GM18520 (cell line): ENCODE measurements around the gene PID1.
"Not testable (repeated sequence)": the region's sequence is repeated elsewhere in the genome, so short reads cannot be mapped to it uniquely, and the experiment has no call there.

ENCODE experiments used
- ATAC-seq: cut with Tn5 transposase; IDR thresholded peaks from one replicate; pipeline ENCODE4 v1.9.1; 2021; ENCODE audit not compliant: unreplicated experiment

PID1 gene

DNA sequence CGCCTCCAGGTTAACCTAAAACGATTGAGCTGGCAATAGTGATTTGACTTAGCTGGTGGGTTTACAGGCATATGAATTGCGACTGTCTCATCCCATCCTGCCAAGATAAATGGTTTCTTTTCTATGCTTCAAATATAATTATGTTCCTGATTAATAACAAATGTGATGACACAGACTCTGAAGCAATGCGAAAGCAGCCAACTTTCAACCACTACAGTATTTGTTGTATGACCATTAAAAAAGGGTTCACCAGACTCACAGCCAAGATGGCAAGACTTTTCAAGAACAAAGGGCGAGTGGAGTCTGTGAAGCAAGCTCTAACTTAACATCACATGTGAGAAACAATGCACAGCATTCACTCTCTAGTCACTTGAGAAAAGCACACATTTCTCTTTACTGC, 186.6 kb downstream of the PID1 start:
- no peak for ATAC-seq

DNA sequence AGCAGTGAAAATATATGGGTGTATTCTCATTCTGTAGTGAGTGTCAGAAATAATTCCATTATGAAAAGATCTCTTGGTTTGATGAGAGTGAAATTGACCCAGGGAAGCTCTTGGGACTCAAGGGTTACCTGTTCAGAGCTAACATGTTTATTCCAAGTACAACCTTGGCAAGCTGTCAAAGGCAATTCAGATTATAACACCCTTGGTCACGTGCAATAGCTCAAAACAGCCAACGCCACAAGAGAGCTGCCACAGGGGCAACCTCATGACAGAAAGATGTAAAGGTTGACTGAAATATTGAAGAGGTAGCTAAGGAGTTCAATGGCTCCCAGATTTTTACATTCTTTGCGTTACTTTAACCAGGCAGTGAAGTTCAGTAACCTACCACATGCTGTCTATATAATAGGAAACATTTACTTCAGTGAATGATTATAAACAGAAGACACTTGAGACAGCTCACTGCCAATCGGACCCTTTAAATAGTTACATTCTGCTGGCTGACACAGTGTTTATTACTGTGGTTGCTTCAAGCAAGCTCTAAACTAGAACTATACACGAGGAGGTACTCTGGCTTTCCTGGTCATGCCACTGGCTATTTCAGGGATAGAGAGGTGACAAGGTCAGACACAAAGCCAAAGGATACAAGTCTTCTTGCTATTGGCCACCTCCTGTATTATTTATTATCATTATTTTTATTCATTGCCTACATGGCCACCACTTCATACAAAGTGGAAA, 187.3 kb downstream of the PID1 start:
- ATAC-seq = no peak

DNA sequence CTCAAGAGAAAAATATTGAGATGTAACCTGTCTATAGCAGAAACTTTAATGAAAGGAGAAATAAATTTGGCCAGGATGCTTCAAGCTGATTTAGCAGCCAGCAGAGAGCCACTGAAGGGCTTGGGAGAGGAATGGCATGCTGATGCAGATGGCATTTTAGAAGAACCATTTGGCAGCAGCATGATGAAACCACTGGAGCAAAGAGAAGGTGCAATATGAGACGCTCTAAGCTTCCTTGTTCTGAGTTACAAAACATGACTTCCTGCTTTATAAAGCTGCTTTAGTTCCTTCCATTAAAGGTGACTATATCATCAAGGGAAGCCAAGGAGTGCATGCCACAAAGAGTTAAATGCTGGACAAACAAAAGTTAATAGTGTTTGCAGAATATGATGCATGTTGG, 189.7 kb downstream of the PID1 start:
- ATAC-seq = no peak

DNA sequence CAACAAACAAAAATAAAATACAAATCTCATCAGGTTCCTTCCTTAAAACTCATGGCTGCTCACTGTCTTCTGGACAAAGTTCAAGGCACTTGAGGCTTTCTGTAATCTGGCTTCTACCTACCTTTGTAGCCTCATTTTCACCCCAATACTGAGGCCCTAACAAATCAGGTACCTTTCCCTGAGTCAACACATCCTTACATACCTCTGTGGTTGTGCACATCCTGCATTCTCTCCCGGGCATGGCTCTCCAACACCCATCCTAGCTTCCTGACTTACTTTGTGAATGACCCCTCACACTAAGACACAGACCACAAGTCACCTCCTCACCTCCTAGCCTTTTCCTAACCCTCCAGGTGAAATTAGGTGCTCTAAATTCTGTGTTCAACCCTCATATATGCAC, 190.9 kb downstream of the PID1 start:
- ATAC-seq = no peak

DNA sequence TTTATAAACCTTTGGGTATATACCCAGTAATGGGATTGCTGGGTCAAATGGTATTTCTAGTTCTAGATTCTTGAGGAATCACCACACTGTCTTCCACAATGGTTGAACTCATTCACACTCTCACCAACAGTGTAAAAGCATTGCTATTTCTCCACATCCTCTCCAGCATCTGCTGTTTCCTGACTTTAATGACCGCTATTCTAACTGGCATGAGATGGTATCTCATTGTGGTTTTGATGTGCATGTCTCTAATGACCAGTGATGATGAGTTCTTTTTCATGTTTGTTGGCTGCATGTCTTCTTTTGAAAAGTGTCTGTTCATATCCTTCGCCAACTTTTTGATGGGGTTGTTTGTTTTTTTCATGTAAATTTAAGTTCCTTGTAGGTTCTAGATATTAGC, 194.2 kb downstream of the PID1 start:
- not testable (repeated sequence) for ATAC-seq

DNA sequence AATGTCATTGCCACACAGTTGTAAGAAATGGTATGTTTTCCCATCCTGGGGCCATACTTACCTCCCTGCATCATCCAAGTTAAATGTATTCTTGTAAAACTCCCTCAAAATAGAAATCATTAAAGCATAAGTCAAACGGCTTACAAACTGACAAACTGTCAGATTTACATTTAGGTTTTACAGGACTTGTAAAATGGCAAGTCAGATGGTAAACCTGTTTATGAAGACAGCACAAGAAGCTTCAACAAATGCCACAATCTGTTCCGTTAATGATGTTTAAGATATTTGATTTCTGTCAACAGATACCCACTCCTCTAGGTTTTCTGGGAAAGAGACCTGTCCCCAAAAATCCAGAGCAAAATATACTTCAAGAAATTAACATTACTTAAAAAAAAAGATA, 197.2 kb downstream of the PID1 start:
- ATAC-seq = no peak

DNA sequence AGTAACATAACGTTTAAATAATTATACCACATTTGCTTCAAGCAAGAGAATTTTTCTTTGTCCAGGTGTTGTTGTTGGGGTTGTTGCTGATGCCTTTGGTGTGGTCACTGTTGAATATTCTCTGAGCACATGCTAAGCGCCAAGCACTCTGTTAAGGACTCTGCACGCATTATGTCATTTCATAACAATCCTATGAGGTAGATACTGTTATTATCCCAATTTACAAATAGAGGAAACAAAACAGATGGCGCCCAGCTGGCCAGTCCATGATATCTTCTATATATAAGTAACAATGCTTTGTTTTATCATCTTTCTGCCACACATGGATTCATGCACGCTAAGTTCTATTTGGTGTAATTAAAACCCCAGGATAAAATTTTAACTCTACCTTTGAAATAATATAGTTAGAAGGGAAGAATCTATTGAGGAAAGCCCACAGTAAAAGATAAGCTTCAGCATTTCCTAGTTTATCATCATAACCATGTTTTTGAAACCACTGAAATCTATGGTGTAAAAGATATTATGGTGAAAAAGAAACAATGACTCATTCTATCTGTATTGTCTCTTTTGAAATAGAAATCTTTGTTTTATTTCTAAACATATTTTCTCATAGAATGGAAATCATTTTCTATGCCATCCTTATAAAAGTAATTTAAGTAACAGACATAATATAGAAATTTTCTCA, 199.7 kb downstream of the PID1 start:
- no peak for ATAC-seq

DNA sequence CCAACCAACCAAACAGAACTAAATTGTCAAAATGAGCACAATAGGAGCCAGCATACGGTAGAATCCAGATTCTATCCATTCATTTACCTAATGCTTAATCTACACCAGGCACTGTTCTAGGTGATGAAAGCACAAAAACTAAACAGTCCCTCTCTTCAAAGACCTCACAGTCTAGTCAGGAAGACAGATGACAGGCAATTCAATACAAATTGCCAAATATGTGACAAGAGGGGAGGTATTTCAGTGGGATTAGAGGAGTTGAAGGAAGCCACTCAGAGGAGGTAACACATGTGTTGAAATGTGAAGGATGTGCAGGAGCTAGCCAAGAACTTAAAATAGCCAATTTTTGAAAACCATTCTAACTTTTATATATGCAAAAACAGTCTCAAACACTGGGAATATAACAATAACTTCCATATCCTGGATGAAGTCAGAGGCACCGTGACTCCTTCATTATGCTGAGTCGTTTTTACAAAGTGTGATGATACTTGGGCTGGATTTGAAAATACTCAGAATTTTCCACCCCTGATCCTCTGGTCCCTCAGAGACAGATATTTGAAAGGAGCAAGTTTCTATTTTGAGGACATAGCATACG, 204.9 kb downstream of the PID1 start:
- ATAC-seq = no peak

DNA sequence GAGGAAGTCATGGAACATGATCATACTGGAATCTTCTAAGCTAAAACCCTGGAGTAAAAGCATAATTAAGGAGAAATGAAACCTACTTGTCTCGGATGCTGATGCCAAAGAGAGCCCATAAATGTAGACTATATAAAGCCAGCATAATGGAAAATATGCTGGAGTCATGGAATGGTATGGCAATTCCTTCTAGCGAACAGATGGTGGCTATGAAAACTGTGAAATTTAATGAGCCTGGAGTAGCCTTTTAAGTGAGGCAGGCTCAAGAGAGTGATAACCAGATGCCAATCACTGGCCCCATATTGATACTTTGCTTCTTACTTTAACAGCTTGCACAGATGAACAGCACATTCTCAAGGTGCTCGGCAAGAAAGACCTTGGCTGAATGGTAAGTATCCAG, 206.3 kb downstream of the PID1 start:
- ATAC-seq = no peak

DNA sequence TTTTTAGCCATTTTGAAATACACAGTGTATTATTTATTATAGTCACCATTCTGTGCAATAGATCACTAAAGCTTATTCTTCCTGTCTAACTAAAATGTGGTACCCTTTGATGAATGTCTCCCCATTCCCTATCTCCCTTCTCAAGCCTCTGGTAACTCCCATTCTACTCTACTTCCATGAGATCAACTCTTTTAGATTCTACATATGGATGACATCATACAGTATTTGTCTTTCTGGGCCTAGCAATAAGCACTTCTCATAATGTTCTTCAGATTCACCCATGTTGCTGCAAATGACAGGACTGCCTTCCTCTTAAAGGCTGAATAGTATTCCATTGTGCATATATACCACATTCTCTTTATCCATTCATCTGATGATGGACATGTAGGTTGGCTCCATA, 210.9 kb downstream of the PID1 start:
- ATAC-seq = no peak

DNA sequence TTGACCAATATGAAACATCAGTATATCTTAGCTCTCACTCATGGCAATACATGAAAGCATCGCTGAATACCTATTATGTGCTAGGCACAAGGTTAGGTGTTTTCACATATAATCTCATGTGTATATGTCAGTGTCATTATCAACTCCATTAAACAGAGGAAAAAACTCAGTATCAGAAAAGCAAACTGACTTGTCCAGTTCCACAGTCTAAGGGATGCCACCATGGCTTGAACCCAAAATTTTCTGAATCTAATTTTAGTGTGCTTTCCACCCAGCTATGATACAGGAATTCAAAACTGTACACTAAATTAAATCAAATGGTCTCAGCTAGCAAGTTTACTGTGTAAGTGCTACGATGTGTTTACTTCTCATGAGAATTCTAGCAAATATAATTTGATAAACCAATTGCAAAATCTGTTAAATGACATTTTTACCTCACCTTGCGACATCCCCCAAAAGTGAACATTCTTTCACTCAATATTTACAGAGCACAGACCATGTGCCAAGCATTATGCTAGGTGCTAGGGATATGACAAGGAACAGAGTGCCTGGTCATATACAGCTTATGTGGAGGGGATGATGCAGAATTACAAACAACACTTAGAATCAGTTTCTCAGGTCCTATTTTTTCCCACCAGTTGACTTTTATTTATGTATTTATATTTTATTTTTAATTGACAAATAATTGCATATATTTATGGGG, 211.6 kb downstream of the PID1 start:
- no peak for ATAC-seq

DNA sequence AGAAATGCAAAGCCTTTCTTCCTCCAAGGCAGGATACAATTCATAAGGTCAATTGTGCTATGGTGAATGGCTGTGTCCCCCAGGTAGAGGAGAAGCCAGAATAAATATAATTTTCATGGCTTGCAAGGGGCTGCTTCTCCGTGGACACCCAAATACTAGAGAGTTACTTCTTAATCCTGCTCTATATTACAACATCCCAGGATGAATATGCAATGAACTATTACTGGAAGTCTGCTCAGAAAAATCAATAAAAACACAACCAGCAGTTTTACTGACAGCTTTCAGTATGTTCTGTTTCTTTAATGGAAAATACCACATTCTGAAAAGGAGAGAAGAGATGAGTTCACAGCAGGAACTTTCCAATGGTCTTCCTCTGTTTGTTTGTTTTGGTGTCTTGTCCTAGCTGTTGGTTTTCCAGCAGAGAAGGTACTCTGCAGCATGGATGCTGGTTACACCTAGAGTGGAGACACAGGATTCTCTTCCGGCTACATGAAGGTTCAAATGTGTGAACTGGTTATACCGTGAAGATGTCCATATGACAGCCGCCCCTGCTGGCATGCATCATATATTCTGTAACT, 213.0 kb downstream of the PID1 start:
- ATAC-seq = no peak

DNA sequence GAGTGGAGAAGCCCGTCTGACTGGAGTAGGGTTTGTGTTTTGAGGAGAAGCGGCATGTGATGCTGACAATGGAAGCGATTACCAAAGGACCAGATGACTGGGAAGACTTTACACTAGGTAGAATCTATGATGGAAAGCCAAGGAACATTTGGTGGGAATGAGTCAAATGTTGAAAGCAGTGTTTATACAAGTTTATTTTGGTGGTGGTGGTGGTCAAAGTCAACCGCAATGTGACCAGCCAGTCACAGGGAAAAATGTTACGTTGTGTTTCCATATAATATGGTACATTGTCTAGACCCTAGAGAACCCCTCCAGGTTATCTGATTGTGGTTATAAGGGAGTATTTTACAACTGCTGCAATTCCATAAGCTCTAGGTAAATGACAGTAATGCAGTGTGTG, 216.8 kb downstream of the PID1 start:
- ATAC-seq = no peak

DNA sequence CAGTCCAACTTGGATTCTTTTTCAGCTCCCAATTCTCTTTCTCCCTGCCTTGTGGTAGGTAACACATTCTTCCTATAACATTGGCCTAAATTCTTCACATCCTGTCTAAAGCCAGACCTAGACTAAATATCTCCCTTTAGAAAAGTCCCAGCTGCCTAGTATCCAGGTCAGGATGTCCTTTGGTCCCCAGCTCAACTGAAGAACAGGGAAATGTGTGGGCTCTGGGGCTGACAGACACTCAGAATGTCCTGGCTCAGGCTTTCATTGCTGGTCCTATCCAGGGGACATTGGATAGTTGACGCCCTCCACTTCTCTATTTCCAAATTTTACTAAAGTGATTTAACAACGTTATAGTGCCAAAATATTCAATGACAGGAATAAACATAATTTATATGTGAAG, 219.3 kb downstream of the PID1 start:
- no peak for ATAC-seq

DNA sequence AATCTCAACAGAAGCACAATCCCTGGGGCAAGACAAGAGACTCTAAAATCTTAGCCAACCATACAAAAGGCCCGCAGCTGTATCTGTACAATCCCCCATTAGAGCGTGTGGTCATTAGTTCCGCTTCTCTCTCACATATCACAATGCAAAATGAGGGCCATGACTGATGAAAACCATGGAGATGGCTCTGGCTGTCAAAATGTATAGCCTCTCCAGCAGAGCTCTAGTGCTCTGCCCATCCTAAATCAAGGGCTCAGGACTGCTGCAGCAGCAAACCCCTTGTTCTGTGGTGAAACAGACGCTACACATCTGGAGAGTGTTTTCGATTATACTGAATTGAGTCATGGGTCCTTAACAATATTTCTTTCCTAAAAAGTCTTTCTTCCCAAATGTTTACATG, 221.0 kb downstream of the PID1 start:
- no peak for ATAC-seq

DNA sequence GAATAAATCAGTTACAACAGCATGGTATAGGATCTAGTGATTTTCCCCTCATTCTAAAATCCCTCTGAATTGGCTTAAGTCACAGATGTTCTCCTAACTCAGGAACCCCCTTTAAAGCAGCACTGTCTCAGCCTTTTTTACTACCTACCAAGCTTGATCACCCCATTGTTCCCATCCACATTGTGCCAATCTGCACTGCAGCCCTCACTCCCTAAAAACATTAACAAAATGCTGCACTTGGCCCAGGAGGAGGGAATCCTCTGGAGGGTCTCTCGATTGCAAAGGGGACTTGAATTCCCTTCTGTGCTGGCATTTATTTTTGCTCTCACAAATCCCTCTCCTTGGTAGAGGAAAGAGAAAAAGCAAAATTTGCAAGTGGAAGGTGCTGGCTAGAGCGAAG, 223.0 kb downstream of the PID1 start:
- ATAC-seq = no peak

DNA sequence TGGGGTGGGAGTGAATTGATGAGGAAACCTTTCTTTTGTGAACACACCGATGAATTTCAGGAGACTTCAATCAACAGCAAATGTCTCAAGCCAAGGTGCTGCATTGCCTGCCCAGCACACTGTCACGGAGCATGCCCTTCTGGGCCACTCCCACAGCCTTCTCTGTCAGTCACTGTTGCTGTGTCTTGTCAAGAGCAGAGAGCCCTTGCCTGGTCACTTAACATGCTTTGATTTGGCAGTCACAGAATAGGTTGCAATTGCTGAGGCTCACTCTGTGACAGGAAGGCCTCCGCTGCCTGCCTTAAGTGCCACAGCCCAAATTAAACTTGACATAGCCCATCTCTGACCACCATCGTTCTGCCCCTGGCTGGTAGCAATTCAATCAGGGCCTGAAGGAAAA, 225.4 kb downstream of the PID1 start:
- ATAC-seq = no peak

DNA sequence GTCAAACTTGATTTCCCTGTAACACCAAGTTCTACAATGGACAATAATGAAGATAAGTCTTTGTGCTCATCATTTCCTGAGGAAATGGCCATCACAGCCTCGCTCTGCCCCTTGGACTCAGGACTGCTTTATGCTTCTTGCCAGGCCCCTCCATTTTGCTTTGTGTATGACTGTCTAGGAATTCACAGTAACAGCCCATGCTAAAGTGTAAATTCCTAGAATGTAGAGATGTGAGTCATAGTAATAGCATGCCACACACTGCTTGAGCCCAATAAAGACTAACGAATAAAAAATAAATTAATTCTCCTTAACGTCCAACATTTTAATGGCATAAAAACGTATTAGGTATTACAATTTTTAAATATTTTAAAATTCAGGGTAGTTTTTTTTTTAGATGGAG, 226.5 kb downstream of the PID1 start:
- ATAC-seq = no peak

DNA sequence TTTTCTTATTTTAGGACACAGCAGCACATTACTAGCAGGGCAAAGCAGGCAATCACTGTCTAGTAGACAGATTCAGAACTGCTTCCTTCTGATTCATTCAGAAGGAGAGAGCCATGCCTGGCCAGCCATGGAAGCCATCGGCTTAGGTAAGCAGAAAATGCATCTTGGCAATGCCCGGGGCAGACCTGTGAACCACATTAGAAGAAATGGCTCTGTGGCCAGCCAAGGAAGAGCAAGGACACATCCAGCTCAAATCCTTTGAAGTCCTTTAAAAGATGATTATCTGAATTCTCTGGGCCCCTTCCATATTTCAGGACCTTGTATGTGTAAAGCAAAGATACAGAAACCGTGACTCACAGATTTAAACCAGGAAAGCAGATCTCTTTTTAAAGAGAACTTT, 227.4 kb downstream of the PID1 start:
- ATAC-seq = no peak

DNA sequence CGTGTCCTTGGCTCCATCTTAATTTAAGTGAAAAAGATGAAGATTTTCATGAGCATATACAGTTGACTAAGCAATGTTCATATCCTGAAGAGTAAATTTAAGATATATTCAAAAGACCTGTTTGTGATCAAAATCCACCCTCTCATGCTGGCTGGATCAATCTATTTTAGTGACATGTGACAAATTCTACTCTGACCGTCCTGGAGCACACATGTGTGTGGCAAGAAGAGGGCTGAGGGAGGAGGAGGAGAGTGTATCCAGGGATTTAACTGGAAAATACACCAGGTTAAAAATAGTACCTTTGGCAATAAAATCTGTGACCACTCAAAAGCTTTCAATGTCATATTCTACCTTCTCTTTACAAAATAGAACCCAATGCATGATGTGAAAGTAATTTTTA, 228.7 kb downstream of the PID1 start:
- ATAC-seq = no peak

DNA sequence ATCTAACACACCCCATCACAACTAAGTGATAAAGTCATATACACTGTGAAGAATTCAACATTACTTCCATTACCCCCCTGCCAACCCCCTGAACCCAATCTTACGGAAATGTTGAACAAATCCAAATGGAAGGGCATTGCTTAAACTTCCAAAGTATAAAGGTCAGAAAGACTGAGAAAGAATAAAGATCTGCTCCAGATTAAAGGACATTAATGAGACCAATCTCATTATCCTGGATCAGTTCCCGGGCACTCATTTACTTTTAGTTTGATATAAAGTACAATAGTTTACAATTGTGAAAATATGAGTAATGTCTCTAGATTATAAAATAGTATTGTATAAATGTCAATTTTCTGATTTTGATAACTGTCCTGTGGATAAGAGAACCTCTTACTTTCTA, 229.4 kb downstream of the PID1 start:
- ATAC-seq = no peak

DNA sequence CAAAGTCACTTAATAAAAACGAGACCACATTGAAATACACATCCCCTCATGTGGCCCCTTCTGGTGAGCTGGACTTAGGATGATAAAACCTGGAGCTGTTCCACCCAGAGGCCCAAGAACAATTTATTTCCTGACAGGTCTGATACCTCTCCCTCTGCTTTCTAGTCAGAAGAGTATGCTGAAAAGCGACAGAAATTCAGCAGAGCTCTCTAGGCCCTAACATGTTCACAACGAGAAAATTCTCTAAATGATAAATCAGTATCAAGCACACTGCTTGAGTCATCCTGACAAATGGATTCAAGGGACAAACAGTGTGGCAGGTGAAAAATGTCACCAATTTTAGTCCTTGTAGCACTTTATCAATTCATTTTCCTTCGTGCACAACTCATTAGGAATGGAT, 233.5 kb downstream of the PID1 start:
- no peak for ATAC-seq
